SH-SY5Y (cell line): ENCODE measurements around the gene CD300LF.

Experiments
- GATA2 ChIP-seq: IDR thresholded peaks from 2 replicates; pipeline ENCODE4 v1.6.1; 2011; ENCODE audit warnings: mild to moderate bottlenecking, low read depth, low read length
- GATA3 ChIP-seq: IDR thresholded peaks from 2 replicates; pipeline ENCODE4 v1.6.1; 2011; ENCODE audit warnings: low read depth, mild to moderate bottlenecking, low read length, moderate library complexity

- TF ChIP-seq GATA3 (no peak), GATA2 (no peak)
These were observed 58.0 kb downstream of the CD300LF start for GRCh38 chr17:74654742-74655141.
